Right lobe of liver (tissue), 6 donors: ENCODE data around the gene ZBTB17. TPM values are rescaled to one million over a fixed set of nuclear protein-coding genes. Genes with fewer than 3 reads are reported as not detected.

ENCODE experiments used
- ATAC-seq, 4 donors: fragments of 200-7000 bp; cut with Tn5 transposase; one replicate each; pipeline ENCODE4 v1.9.1; 2020; ENCODE audit warnings: mild to moderate bottlenecking in 4 of 4, moderate library complexity in 4 of 4
- DNase-seq, 3 donors: peaks; one replicate each; pipeline ENCODE4 v3.0.0-alpha.2; 2020
- H3K27ac ChIP-seq, 3 donors: fragments of 200-600 bp; one replicate each; pipeline ENCODE4 v1.8.0; 2022
- H3K27me3 ChIP-seq, 2 donors: fragments of 200-600 bp; one replicate each; pipeline ENCODE4 v1.8.0; 2022
- H3K36me3 ChIP-seq, 4 donors: fragments of 200-600 bp; sonication (generic) in 1 of 4; one replicate each; pipeline versions ENCODE4 v1.5.1 to v1.8.0; 2017 to 2022; ENCODE audit warnings: control low read depth in 1 of 4
- H3K4me1 ChIP-seq, 4 donors: fragments of 200-600 bp; sonication (generic) in 1 of 4; one replicate each; pipeline versions ENCODE4 v1.5.1 to v1.8.0; 2017 to 2022; ENCODE audit warnings: control low read depth in 1 of 4
- H3K4me3 ChIP-seq, 3 donors: fragments of 200-600 bp; one replicate each; pipeline ENCODE4 v1.8.0; 2022
- H3K9me3 ChIP-seq, 4 donors: fragments of 200-600 bp; sonication (generic) in 1 of 4; one replicate each; pipeline versions ENCODE4 v1.5.1 to v1.8.0; 2017 to 2022; ENCODE audit warnings: control low read depth in 1 of 4
- CTCF ChIP-seq, 4 donors: fragments of 200-600 bp in 3 of 4; fragments of 450-650 bp in 1 of 4; IDR thresholded peaks; one replicate each; pipeline versions ENCODE4 v1.5.1 to v1.8.0; 2016 to 2022; ENCODE audit warnings: antibody characterized with exemption in 4 of 4, mild to moderate bottlenecking in 2 of 4
- POLR2A ChIP-seq: fragments of 450-650 bp; IDR thresholded peaks from one replicate; pipeline ENCODE4 v1.6.1; 2017; ENCODE audit warnings: antibody characterized with exemption, mild to moderate bottlenecking
- WGBS: methylation state at CpG from one replicate; pipeline ENCODE4 v1.1.6; 2018; ENCODE audit warnings: low coverage, low lambda C conversion rate; ENCODE audit not compliant: insufficient coverage; ENCODE audit errors: missing lambda C conversion rate; 5-methylcytosine and 5-hydroxymethylcytosine counted together
- intact Hi-C, 2 donors: fragments of 100-400 bp; cut with DNase I; formaldehyde crosslinking; loops; one replicate each; pipeline versions ENCODE4 v1.11.2 to v1.14.1; 2022
- total RNA-seq, 6 experiments: library from RNA; depleted of rRNA in 2 of 6; stranded (reverse); fragments of >200 nt in 2 of 6; fragmentation: NEBNext Ultra II Directional in 3 of 6; extraction: Animal tissue kit (Norgen Biotek cat#: 25700) in 3 of 6; gene quantifications; one replicate each; pipeline versions ENCODE4 v1.1.0 to v1.2.4, GENCODE V29; 2016 to 2023
- donor health status: DM: no; HTN: yes; CAD: no.
- donor health status: DM: no; HTN: no; CAD: no.
- donor health status: DM: no; HTN: no; CAD: no.
- donor health status: DM: no; HTN: yes; CAD: no.
- donor health status: DM: no; HTN: yes; CAD: no.

The ZBTB17 gene
- total RNA-seq, 6 experiments from 2014 or later, result 9.2 to 13.3 (median 11.0) TPM

GRCh38 chr1:15933684-15934083 is 42.2 kb downstream of the ZBTB17 start:
- peaks cover 5 to 90% (median 41%) of the 10 kb centered on the region in 4 donors for H3K36me3 ChIP-seq
- intact Hi-C loops, result no loop called here
- 71% methylated on average over 1 of the region's 5 CpGs for WGBS

GRCh38 chr1:15932612-15933011 is 43.3 kb downstream of the ZBTB17 start:
- Histone ChIP-seq H3K4me1 (no peaks in the 10 kb centered on the region), H3K4me3 (no peak overlapping the region), H3K36me3 (peaks cover 5 to 91% (median 47%) of the 10 kb centered on the region in 4 donors), H3K27me3 (no peaks in the 10 kb centered on the region), H3K9me3 (no peaks in the 10 kb centered on the region), H3K27ac (no peak overlapping the region)
- intact Hi-C loops, result no loop called here
- TF ChIP-seq CTCF (IDR thresholded peaks at IDR 0.05) (no peak), POLR2A (no peak)
- DNase-seq, result no peak
- no peak for ATAC-seq
- WGBS, result 69% methylated on average over 3 of the region's 9 CpGs

More at GRCh38 chr1:15933684-15934083, 42.2 kb downstream of the ZBTB17 start:
- TF ChIP-seq CTCF (IDR thresholded peaks at IDR 0.05) (no peak), POLR2A (no peak)
- Histone ChIP-seq H3K27me3 (no peaks in the 10 kb centered on the region), H3K4me1 (no peaks in the 10 kb centered on the region), H3K27ac (no peak overlapping the region), H3K9me3 (no peaks in the 10 kb centered on the region), H3K4me3 (no peak overlapping the region)
- DNase-seq (no peak), ATAC-seq (no peak)

GRCh38 chr1:15931884-15932283 is 44.0 kb downstream of the ZBTB17 start:
- ATAC-seq (no peak), DNase-seq (no peak)
- H3K27me3 ChIP-seq, result no peaks in the 10 kb centered on the region
- no peak for TF ChIP-seq CTCF (IDR thresholded peaks at IDR 0.05)
- H3K9me3 ChIP-seq, result no peaks in the 10 kb centered on the region
- no peak overlapping the region for H3K27ac ChIP-seq
- WGBS, result 93% methylated on average over 5 of the region's 19 CpGs
- no peak overlapping the region for H3K4me3 ChIP-seq
- no peaks in the 10 kb centered on the region for H3K4me1 ChIP-seq
- H3K36me3 ChIP-seq, result peaks cover 5 to 91% (median 48%) of the 10 kb centered on the region in 4 donors
- intact Hi-C loops, result no loop called here

- no peak for DNase-seq
These were observed 44.5 kb downstream of the ZBTB17 start for GRCh38 chr1:15931401-15931800.

More at GRCh38 chr1:15931401-15931800, 44.5 kb downstream of the ZBTB17 start:
- Histone ChIP-seq H3K27ac (no peak overlapping the region), H3K27me3 (no peaks in the 10 kb centered on the region), H3K9me3 (no peaks in the 10 kb centered on the region), H3K4me1 (no peaks in the 10 kb centered on the region), H3K36me3 (peaks cover 5 to 92% (median 47%) of the 10 kb centered on the region in 4 donors), H3K4me3 (no peak overlapping the region)
- WGBS, result 92% methylated on average over 6 of the region's 11 CpGs
- ATAC-seq, result no peak
- TF ChIP-seq CTCF (IDR thresholded peaks at IDR 0.05), result no peak
- TF ChIP-seq POLR2A, result no peak
- intact Hi-C loops, result no loop called here
